Measurements from ENCODE around the gene PRR16.

Gene PRR16

DNA sequence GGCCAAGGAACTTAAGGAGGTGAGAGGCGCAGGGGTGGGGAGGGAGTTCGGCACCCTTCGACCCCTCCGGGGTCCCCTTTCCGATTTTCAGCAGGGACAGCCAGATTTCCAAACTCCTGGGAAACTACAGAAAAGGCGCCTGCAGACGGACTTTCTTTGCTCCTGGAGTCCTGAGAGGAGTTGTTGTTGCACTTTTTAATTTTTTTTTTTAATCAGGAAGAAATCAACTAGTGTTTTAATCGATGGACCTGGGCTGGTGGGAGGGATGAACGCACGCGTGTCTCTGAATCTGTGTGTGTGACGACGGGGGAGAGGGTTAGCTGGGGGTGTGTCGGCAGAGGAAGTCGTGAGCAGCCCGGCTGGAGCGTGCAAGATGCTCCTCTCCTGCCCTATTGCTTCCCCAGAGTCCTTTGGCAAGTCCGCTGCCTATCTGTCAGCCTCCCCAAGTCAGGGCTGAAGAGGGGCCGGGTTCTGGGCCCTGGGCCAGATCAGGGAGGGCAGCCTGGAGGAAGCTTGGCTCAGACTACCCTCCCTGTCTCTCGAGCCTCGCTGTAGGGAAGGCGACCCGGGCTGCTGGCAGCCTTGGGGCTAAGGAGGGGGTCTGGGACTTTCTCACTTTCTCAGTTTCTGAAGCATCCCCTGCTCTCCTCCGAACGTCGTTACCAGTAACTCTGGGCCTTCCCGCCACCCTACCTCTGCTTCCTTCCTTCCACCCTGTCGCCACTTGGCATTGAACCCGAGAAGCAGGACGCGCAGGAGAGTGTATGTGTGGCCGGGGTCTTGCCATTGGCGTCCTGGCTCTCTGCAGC lies 731 bp downstream of the PRR16 start:
- no peak for DNase-seq

GRCh38 chr5:120465436-120465961 lies 1.4 kb downstream of the PRR16 start:
- DNase-seq: no peak

- DNase-seq: no peak
These were observed 2.4 kb downstream of the PRR16 start for GRCh38 chr5:120466341-120467006.

DNA sequence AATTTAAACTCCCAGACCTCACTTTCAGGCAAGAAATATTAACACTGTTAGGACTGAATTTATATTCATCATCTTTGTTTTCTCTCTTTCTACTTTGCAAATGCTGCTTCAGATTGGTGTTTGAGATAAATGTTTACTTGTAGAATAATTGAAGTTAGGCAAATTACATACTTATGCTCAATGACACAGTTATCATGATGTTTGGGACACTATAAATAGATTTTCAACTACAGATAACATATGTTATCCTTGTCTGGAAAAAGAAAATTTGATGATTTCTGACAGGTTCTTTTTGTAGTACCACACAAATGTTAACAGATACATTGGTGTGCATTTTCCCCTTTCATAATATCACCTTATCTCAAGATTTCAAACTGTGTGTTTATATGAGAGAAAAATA lies 7.9 kb downstream of the PRR16 start:
- DNase-seq: no peak

GRCh38 chr5:120472911-120473310 lies 8.8 kb downstream of the PRR16 start:
- no peak for DNase-seq

DNA sequence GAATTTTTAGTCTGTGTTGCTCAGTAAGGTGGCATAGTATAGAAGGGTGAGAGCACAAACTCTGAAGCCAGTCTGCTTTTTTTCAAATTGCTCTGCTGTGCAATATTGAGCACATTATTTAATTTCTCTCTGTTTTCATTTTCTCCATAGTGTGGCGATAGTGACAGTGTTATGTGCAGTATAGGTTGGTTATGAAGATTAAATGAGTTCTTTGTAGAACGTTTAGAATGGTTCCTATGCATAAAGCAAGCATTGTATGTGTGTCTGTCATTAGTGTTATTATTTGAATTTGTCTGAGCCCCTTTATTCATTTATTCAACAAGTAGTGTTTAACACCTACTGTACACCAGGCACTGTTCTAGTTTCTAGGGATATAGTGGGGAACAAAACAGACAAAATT lies 9.2 kb downstream of the PRR16 start:
- DNase-seq: no peak

- DNase-seq: no peak
These were observed 12.0 kb downstream of the PRR16 start for GRCh38 chr5:120476063-120476462.

DNA sequence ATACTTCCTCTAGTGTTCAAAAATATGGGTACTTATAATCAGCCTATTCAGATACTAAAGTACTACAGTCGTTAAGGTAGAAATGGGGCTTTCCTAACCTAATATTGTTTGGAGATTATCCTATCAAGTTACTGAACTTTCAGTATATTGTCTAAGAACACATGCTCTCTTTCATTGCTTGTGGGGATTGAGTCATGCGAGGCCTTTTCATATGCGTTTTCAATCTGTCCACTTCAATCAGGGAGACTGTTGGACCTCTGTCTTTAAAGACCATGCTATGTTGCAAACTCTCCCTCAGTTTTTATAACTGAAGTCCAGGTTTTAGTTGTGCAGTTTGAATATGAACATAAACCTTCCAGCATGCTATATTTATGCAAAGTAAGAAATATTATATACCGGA lies 15.0 kb downstream of the PRR16 start:
- no peak for DNase-seq

DNA sequence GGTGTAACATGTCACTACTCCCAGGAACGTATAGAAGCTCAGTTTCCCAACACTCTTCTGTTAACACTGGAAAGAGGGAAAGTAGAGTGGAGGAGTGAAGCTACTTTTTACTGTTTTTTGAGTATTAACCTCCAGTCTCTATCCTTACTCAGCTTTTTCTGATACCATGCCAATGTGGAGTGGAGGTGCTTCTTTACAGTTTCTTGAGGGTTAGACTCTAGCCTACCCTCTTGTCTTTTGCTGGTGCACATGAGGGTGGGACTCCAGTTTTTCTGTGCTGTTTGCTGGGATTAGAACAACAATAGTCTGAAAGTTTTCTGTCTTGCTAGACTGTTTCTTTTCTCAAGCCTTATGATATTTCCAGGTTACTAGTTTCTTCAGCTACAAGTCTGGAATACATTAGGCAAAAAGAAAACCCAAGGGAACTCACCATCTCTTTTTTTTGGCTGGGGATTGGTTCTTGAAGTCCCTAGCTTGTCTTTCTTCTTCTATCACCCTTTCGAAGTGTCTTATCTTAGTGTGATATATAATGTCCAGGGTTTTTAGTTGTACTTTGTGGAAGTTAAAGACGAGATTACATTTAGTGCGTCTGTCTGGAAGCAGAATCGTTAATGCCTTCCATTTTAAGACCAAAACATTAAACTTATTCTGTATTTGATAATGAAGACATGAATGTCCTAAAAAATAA lies 35.9 kb downstream of the PRR16 start:
- no peak for DNase-seq

- DNase-seq: no peak
These were observed 38.4 kb downstream of the PRR16 start for GRCh38 chr5:120502531-120502930.

- no peak for DNase-seq
These were observed 39.2 kb downstream of the PRR16 start for GRCh38 chr5:120503341-120503740.

GRCh38 chr5:120504057-120504456 lies 40.0 kb downstream of the PRR16 start:
- DNase-seq: no peak

GRCh38 chr5:120507197-120507596 lies 43.1 kb downstream of the PRR16 start:
- no peak for DNase-seq

GRCh38 chr5:120507800-120508463 lies 43.8 kb downstream of the PRR16 start:
- DNase-seq: no peak

GRCh38 chr5:120509053-120509452 lies 45.0 kb downstream of the PRR16 start:
- no peak for DNase-seq

DNA sequence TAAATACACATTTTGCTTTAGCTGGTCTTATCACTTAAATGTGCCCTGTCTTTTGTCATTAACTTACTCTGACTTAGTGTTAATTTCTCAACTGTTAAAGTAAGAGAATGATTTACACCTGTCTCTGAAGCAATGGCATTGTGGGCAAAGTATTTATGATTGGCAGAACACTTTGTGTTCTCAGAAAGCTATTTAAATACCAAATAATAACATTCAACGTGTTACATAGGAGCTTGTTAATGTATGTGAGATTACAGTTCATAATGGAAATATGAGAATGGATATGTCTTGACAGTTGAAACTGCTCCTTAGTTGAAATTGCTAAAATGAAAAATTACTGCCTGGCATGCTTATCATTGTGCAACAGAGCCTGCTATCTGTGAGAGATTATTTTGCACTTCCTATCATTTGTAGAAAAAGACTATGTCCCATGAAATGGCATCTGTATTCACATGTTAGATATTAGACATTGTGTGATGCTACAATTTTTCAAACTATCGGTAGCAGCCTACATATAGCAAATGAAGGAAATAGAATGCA lies 46.1 kb downstream of the PRR16 start:
- DNase-seq: no peak

GRCh38 chr5:120510994-120511686 lies 47.0 kb downstream of the PRR16 start:
- no peak for DNase-seq

- no peak for DNase-seq
These were observed 48.0 kb downstream of the PRR16 start for GRCh38 chr5:120512068-120512467.

DNA sequence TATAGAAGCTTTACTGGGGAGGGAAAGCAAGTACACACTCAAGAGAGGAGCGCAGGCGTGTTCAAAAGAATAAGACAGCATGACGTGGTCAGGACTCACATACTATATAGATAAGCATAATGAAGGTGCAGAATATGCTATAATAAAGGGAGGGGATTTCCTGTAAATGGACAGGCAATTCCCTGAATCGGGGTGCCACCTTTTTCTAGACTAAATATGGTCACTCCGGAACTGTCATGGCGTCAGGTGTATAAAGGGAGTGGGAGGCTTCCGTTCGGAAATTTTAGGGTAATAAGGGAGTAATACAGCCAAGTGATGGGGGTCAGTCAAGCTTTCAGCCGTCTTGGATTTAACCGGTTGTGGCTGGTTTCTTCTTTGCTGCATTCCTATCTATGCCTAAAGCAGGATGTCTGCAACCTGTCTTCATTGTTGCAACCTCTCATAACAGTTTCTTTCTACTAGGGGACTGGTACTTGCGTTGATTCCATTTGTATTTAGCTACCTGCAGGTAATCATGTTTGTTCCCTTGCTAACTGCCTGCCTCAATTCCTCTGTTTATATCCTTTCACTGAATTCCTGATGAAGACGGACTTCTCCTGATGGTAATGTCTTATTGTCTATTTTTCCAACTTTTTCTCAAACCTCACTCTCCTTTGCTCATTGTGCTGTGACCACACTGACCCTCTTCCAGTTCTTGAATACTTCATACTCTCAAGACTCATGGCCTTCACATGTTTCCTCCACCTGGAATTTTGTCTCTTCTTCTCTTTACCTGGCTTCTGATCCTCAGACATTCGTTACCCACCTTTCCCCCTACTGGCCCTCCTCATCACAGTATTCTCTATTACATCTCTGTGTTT lies 48.9 kb downstream of the PRR16 start:
- DNase-seq: no peak

DNA sequence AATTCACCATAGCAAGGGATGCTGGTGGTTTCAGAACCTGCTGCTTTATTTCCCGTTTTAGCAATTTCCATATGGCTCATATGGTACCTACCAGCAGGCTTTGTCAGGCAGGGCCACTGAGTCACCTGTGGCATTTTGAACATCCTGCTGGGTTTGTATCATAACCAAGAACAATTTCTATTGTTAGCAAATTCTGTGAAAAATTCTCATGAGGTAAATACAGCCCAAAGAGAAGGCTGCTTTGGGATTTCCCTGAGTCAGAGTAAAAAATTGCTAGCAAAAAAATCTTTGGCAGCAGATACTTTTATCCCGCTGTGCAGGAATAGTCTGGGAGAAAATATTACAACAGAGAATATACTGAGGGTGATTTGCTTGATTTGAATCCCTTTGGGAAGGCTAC lies 52.7 kb downstream of the PRR16 start:
- DNase-seq: no peak

DNA sequence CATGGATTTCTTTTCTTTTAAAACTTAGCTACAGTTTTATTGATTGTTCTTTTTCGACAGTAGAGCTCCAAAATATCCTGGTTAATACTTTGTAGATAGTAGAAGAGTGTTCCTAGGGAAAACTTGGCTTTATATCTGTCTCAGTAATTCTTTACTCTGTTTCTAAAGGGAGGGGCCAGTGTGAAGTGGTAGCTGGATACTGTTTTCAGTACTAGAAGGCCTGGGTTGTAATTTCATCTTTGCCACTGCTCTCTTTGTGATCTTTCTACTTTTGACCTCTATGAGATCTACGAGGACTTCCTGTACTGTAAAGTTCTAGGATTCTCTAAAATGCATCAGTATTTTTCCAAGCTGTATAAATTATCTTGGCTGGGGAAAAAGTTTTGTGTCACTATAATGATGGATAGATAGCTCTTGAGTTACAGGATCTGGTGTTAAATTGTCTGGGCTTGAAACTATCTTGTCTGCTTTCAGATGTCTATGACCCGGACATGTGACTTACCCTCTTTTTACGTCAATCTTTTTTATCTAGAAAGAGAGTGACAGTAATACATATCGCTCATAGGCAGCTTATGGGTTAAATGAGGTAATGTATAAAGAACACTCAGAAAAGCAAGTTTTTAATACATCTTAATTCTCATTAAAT lies 53.6 kb downstream of the PRR16 start:
- no peak for DNase-seq

All from NCI-H2227 treated with DMSO at 0.1 percent for 48 hours (cell line).